Activated T-helper 17 cell treated with anti-CD3 and anti-CD28 coated beads, Interleukin-2, amount 50 U/mL, for 72 hours (primary cell): ENCODE measurements around the gene POLR2I. TPM values are rescaled to one million over a fixed set of nuclear protein-coding genes. Genes with fewer than 3 reads are reported as not detected.
"Not testable (repeated sequence)": the region's sequence is repeated elsewhere in the genome, so short reads cannot be mapped to it uniquely, and the experiment has no call there.

Experiments
- ATAC-seq: fragments of 150-1000 bp; cut with Tn5 transposase; replicated peaks from 2 replicates; pipeline ENCODE4 v1.10.0; 2021; ENCODE audit warnings: mild to moderate bottlenecking, moderate library complexity
- H3K27ac Mint-ChIP-seq: one replicate; pipeline ENCODE4 v1.8.0; 2022; ENCODE audit warnings: mixed read lengths
- H3K27me3 Mint-ChIP-seq: one replicate; pipeline ENCODE4 v1.8.0; 2022; ENCODE audit warnings: mixed read lengths
- H3K36me3 Mint-ChIP-seq: one replicate; pipeline ENCODE4 v1.8.0; 2022; ENCODE audit warnings: low read depth, mild to moderate bottlenecking, mixed read lengths
- H3K4me1 Mint-ChIP-seq: one replicate; pipeline ENCODE4 v1.8.0; 2022; ENCODE audit warnings: mixed read lengths
- H3K4me3 Mint-ChIP-seq: one replicate; pipeline ENCODE4 v1.8.0; 2022; ENCODE audit warnings: mild to moderate bottlenecking, mixed read lengths
- H3K9me3 Mint-ChIP-seq: one replicate; pipeline ENCODE4 v1.8.0; 2022; ENCODE audit warnings: mixed read lengths
- total RNA-seq, 2 donors: library from RNA; stranded (reverse); gene quantifications; one replicate each; pipeline ENCODE4 v1.2.3, GENCODE V29; 2022

The POLR2I gene
- total RNA-seq, 2 donors from 2014 or later: 32.4 to 58.0 TPM

DNA sequence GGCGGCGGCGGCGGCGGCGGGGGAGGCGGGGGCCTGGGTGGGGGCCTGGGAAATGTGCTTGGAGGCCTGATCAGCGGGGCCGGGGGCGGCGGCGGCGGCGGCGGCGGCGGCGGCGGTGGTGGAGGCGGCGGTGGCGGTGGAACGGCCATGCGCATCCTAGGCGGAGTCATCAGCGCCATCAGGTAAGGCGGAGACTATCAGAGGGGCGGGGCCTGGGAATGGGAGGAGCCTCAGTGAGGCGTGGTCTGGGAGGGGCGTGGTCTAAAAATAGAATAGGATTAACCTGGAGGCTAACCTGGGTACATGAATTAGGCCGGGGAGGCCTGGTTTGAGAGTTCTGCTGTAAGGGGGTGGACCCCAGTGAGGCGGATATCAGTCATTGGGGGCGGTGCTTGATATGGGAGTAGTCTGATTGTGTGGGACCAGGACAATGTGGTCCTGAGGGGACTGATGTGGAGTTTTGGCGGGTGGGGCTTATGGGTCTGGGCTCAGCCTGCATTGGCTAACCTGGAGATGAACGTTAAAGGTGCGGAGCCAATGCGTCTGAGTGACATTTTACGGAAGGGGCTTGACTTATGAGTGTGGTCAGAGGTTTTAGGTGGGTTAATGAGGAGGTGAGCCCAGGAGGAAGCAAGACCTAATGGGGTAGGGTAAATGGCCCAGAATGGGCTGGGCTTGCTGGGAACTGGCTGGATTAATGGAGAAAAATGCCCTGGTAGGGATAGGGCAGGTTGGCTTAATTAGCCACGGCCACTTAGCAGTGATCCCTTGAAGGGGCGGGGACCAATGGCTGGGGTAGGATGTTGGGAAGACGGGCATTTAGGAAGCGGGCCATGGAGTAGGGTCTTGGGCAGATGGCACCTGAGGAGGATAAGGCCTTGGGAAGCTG, 26.6 kb upstream of the POLR2I start:
- Mint-ChIP-seq H3K27ac (peak overlapping the region; percentile 59), H3K9me3 (no peaks in the 10 kb centered on the region), H3K36me3 (peaks cover 53% of the 10 kb centered on the region), H3K27me3 (no peaks in the 10 kb centered on the region), H3K4me3 (peak overlapping the region; percentile 77), H3K4me1 (peaks cover 22% of the 10 kb centered on the region)
- peak; percentile 77 for ATAC-seq

DNA sequence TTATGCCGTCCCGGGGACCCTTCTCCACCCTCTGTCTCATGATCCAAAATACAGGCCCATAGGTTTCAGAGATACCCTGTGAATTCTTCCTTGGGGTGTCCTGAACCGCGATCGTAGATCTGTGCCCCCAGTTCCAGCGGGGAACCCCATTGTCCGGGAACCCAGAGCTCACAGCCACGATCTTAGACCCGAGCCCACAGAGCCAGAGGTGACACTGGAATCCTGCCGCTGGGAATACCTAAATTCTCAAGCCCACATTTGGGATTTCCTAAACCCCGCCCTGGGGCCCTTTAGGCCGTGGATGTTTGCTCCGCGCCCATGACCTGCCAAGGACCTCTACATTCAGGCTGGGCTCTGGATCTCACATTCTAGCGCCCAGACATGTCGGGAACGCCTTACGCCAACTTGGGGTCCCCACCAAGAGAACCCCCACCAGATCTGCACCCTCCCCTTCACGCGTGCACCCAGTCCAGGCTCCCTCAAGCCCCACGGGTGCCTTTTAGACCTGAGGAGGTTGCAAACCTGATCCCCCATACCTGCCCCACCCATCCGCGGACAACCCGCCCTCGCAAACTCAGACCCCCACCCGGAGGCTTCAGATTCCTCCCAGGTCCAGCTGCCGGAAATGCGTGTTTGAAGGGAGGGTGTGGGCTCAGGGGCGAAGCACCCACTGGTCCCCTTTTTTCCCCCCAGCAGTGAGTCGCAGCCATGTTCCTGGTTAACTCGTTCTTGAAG, 25.8 kb upstream of the POLR2I start:
- H3K4me1 Mint-ChIP-seq: peaks cover 22% of the 10 kb centered on the region
- no peaks in the 10 kb centered on the region for H3K27me3 Mint-ChIP-seq
- H3K4me3 Mint-ChIP-seq: peak overlapping the region; percentile 77
- H3K27ac Mint-ChIP-seq: peak overlapping the region; percentile 59
- peak; percentile 17 for ATAC-seq
- no peaks in the 10 kb centered on the region for H3K9me3 Mint-ChIP-seq
- peaks cover 45% of the 10 kb centered on the region for H3K36me3 Mint-ChIP-seq

DNA sequence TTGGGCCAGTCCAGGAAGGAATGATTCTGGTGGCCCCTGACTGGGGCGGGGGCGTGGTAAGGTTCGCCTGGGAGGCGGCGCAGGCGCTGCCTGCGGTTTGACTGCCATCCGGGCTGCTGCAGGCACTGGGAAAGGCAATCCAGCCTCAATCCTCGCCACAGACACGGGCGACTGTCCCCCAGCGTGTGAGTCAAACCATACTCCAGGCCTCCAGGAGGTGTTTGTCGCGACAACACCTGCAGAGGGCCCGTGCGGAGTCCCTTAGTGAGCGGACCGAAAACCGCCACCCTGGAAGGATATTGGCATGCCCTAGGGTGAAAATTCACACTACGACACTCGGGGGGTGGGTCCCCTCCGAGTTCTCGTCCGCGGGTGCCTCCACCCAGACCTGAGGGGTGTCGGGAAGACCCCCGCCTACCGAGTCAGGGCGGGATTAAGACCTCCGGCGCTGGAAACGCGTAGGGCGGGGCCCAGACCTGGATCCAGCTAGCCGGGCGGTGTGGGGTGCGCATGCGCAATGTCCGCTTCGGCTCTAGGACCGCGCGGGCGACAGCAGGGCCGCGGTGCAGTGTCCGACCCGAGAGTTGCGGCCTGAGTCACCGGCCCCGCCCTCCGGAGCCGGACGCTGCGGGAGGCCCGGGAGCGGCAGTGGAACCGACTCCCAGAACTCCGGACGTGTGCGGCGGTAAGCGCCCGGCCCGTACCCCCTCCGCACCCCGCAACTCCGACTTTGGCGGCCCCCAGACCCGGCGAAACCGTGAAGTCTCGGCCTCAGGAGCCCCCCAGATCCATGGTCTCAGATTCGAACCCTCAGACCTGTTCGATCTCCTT, 25.0 kb upstream of the POLR2I start, which contains the start of gene CAPNS1:
TSS of gene CAPNS1 (plus strand) at position 594 of the 831 bp plus-strand sequence. CDS start 946 bp downstream, outside the sequence.
- ATAC-seq: peak; percentile 77
- Mint-ChIP-seq H3K27me3 (no peaks in the 10 kb centered on the region), H3K36me3 (peaks cover 37% of the 10 kb centered on the region), H3K27ac (peak within 1 kb of the TSS; percentile 59), H3K9me3 (no peaks in the 10 kb centered on the region), H3K4me3 (peak within 1 kb of the TSS; percentile 77), H3K4me1 (peaks cover 22% of the 10 kb centered on the region)

GRCh38 chr19:36139120-36139472, 24.4 kb upstream of the POLR2I start:
- no peaks in the 10 kb centered on the region for H3K9me3 Mint-ChIP-seq
- no peaks in the 10 kb centered on the region for H3K27me3 Mint-ChIP-seq
- peaks cover 22% of the 10 kb centered on the region for H3K4me1 Mint-ChIP-seq
- ATAC-seq: no peak
- peak overlapping the region; percentile 77 for H3K4me3 Mint-ChIP-seq
- peaks cover 32% of the 10 kb centered on the region for H3K36me3 Mint-ChIP-seq
- H3K27ac Mint-ChIP-seq: peak overlapping the region; percentile 59

- peak; percentile 3 for ATAC-seq
- no peaks in the 10 kb centered on the region for H3K27me3 Mint-ChIP-seq
- H3K9me3 Mint-ChIP-seq: no peaks in the 10 kb centered on the region
- H3K36me3 Mint-ChIP-seq: peaks cover 18% of the 10 kb centered on the region
- H3K4me1 Mint-ChIP-seq: peaks cover 16% of the 10 kb centered on the region
- H3K27ac Mint-ChIP-seq: peak overlapping the region; percentile 75
- H3K4me3 Mint-ChIP-seq: peak overlapping the region; percentile 59
These were observed 22.4 kb upstream of the POLR2I start for GRCh38 chr19:36136964-36137686.

DNA sequence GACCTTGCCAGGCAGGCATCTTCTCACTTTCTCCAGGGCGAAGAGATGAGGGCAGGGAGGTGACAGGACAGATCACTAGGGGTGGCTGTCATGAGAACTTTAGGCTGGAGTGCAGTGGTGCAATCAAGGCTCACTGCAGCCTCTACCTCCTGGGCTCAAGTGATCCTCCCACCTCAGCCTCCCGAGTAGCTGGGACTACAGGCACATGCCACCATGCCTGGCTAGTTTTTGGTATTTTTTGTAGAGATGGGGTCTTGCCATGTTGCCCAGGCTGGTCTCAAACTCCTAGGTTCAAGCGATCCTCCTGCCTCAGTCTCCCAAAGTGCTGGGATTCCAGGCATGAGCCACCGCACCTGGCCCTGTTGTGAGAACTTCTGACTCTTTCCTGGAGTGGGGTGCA, 20.2 kb upstream of the POLR2I start:
- not testable (repeated sequence) for H3K27ac Mint-ChIP-seq, ATAC-seq, H3K4me3 Mint-ChIP-seq, H3K27me3 Mint-ChIP-seq, H3K9me3 Mint-ChIP-seq, H3K36me3 Mint-ChIP-seq
- peaks cover 12% of the 10 kb centered on the region for H3K4me1 Mint-ChIP-seq

DNA sequence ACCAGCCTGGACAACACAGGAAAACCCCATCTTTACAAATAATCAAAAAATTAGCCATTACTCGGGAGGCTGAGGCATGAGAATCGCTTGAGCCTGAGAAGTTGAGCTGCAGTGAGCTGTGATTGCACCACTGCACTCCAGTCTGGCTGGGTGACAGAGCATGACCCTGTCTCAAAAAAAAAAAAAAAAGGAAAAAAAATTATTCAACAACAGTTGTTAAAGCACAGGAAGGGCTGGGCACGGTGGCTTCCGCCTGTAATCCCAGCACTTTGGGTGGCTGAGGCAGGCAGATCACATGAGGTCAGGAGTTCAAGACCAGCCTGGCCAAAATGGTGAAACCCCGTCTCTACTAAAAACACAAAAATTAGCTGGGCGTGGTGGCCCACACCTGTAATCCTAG, 16.5 kb upstream of the POLR2I start:
- ATAC-seq, H3K4me1 Mint-ChIP-seq, H3K4me3 Mint-ChIP-seq, H3K27ac Mint-ChIP-seq, H3K9me3 Mint-ChIP-seq, H3K27me3 Mint-ChIP-seq, H3K36me3 Mint-ChIP-seq: not testable (repeated sequence)

DNA sequence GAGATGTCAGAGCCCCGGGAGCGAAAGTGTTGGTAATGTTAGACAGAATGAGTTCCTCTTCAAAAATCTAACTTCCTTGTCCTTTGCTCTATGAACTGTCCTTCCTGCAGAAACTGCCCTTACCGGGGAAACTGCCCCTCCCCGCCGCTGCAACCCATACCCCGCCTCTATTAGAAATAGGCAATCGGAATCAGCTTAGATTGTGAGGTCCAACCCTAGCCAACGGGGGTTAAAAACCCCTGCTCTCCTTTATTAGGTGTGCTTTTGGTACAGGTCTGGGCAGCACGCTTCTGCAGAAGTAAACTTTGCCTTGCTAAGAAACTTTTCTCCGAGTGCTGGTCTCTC, 13.7 kb upstream of the POLR2I start:
- Mint-ChIP-seq H3K9me3 (no peaks in the 10 kb centered on the region), H3K4me3 (peak overlapping the region; percentile 87)

DNA sequence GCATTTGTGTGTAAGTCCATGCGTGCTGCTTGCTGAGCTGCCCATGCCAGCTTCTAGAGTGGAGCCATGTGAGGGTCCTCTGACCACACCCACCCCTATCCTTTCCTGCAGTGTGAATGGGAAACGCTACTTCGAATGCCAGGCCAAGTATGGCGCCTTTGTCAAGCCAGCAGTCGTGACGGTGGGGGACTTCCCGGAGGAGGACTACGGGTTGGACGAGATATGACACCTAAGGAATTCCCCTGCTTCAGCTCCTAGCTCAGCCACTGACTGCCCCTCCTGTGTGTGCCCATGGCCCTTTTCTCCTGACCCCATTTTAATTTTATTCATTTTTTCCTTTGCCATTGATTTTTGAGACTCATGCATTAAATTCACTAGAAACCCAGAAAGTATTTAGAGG, 10.9 kb upstream of the POLR2I start:
- no peaks in the 10 kb centered on the region for H3K27me3 Mint-ChIP-seq
- peaks cover 51% of the 10 kb centered on the region for H3K36me3 Mint-ChIP-seq
- peak overlapping the region; percentile 26 for H3K4me3 Mint-ChIP-seq
- peaks cover 5% of the 10 kb centered on the region for H3K4me1 Mint-ChIP-seq
- peak; percentile 37 for ATAC-seq
- H3K9me3 Mint-ChIP-seq: no peaks in the 10 kb centered on the region
- H3K27ac Mint-ChIP-seq: peak overlapping the region; percentile 82

More for the DNA sequence above, 13.7 kb upstream of the POLR2I start:
- Mint-ChIP-seq H3K27ac (peak overlapping the region; percentile 83), H3K36me3 (peaks cover 26% of the 10 kb centered on the region), H3K27me3 (no peaks in the 10 kb centered on the region), H3K4me1 (peaks cover 9% of the 10 kb centered on the region)
- no peak for ATAC-seq

GRCh38 chr19:36121486-36122124, 6.9 kb upstream of the POLR2I start:
- no peak overlapping the region for H3K4me3 Mint-ChIP-seq

GRCh38 chr19:36120984-36121358, 6.3 kb upstream of the POLR2I start:
- peaks cover 96% of the 10 kb centered on the region for H3K36me3 Mint-ChIP-seq

More at GRCh38 chr19:36121486-36122124, 6.9 kb upstream of the POLR2I start:
- no peaks in the 10 kb centered on the region for H3K9me3 Mint-ChIP-seq
- ATAC-seq: no peak
- H3K27me3 Mint-ChIP-seq: no peaks in the 10 kb centered on the region
- H3K27ac Mint-ChIP-seq: no peak overlapping the region
- peaks cover 16% of the 10 kb centered on the region for H3K4me1 Mint-ChIP-seq
- H3K36me3 Mint-ChIP-seq: peaks cover 91% of the 10 kb centered on the region

GRCh38 chr19:36120092-36120983, 5.7 kb upstream of the POLR2I start:
- peaks cover 93% of the 10 kb centered on the region for H3K36me3 Mint-ChIP-seq
- H3K27me3 Mint-ChIP-seq: no peaks in the 10 kb centered on the region
- H3K4me1 Mint-ChIP-seq: peaks cover 16% of the 10 kb centered on the region
- H3K4me3 Mint-ChIP-seq: no peak overlapping the region
- peak overlapping the region; percentile 4 for H3K27ac Mint-ChIP-seq
- ATAC-seq: no peak
- H3K9me3 Mint-ChIP-seq: no peaks in the 10 kb centered on the region

More at GRCh38 chr19:36120984-36121358, 6.3 kb upstream of the POLR2I start:
- no peaks in the 10 kb centered on the region for H3K27me3 Mint-ChIP-seq
- H3K4me1 Mint-ChIP-seq: peaks cover 16% of the 10 kb centered on the region
- H3K9me3 Mint-ChIP-seq: no peaks in the 10 kb centered on the region
- H3K4me3 Mint-ChIP-seq: no peak overlapping the region
- ATAC-seq: no peak
- H3K27ac Mint-ChIP-seq: no peak overlapping the region

- peaks cover 97% of the 10 kb centered on the region for H3K36me3 Mint-ChIP-seq
- no peaks in the 10 kb centered on the region for H3K27me3 Mint-ChIP-seq
- H3K4me1 Mint-ChIP-seq: peaks cover 24% of the 10 kb centered on the region
- no peak for ATAC-seq
- peak overlapping the region; percentile 97 for H3K4me3 Mint-ChIP-seq
- H3K27ac Mint-ChIP-seq: peak overlapping the region; percentile 99
- no peaks in the 10 kb centered on the region for H3K9me3 Mint-ChIP-seq
These were observed 1.6 kb upstream of the POLR2I start for GRCh38 chr19:36116344-36116637.
